HG02642 (cell line): ENCODE results near the gene CCDC71.
A peak's percentile ranks its signal among the peaks of the same experiment; 100 is the strongest.

Experiments
- ATAC-seq: cut with Tn5 transposase; IDR thresholded peaks from one replicate; pipeline ENCODE4 v1.9.1; 2021; ENCODE audit warnings: mild to moderate bottlenecking; ENCODE audit not compliant: unreplicated experiment, poor library complexity

Gene CCDC71

DNA sequence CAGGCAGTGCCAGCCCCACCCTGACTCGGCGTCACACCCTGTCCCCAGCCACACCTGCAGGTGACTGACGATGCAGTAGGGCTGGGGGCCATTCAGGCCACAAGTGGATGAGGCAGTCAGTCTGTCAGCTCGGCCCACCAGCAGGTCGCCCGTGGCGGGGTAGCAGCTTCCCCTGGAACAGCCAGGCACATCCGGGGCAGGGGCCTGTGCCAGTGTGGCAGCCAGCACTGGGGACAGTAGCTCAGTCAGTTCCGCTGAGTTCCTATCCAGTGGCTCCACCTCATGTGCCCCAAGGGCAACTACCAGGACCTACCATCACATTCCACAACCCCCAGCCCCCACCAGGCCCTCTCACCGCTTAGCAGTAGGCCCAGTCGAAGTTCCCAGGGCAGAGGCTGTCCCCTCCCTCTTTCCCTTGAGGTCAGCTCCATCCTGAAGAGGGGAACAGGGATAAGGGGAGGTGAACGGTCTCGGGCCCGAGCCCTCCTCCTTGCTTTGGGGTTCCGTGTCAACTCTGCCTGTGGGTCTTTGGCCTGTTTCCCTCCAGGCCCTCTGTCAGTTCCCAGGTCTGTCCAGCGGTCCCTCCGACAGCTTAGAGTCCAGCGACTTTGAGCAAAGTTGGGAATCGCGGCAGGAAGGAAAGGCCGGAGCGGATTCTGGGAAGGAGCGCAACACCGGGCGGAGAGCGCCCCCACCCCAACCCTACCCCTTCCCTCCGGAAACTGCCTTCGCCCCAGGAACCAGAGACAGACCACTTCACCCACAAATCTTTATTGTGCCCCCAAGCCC is 33.5 kb downstream of the CCDC71 start, which contains the start of gene LAMB2:
TSS of gene LAMB2 (minus strand) at position 614 of the 789 bp plus-strand sequence. CDS start at position 431, 183 bp downstream.
- ATAC-seq, result no peak

DNA sequence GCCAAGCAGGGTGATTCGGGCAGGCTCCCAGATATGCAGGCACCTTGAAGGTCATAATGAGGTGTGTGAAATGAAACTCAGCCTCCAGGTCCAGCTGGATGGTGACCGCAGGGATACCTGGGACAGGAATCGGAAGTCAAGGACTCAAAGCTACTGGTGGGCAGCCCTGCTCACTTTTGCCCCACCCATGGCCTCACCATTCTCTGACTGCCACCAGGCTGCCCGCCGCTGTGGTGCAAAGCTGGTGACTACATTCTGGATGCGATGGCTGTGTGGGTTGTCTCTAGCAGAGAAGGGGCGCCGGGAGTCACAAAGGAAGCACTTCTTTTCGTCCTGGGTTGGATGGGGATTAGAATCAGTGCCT is 34.1 kb downstream of the CCDC71 start:
- ATAC-seq, result no peak

DNA sequence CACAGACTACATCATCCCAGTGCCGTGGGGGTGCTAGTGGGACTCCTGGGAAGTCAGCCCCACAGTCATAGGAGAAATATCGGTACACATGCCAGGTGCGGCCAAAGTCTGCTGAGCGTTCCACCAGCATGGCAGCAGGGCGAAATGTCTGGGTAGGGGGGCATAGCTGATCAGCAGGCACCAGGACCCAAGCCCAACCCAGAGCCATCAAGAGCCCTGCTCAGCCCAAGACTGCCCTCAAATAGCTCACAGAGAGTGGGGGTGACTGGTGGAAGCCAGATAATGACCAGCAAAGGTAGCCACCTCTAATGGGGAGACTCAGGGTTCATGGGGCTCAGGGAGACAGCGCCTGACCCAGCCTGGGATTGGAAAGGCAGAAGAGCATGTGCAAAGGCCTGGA is 34.6 kb downstream of the CCDC71 start:
- ATAC-seq, result no peak

DNA sequence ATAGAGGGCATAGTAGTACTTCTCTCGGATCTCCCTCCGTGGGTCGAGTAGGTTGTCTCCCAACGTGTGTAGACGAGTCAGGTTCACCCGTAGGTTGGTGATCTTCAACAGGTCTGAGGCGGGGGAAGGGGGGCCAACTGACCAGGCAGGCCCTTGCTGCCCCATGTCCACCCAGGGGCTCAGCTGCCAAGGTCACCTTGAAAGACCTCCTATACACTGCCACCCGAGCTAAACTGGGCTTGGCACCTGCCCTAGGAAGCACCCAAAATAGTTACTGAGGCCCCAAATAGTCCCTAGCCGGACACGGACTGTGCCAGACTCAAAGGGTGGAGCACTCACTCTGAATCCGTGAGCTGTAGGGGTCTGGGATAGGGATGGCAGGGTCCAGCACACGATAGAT is 35.1 kb downstream of the CCDC71 start:
- no peak for ATAC-seq

DNA sequence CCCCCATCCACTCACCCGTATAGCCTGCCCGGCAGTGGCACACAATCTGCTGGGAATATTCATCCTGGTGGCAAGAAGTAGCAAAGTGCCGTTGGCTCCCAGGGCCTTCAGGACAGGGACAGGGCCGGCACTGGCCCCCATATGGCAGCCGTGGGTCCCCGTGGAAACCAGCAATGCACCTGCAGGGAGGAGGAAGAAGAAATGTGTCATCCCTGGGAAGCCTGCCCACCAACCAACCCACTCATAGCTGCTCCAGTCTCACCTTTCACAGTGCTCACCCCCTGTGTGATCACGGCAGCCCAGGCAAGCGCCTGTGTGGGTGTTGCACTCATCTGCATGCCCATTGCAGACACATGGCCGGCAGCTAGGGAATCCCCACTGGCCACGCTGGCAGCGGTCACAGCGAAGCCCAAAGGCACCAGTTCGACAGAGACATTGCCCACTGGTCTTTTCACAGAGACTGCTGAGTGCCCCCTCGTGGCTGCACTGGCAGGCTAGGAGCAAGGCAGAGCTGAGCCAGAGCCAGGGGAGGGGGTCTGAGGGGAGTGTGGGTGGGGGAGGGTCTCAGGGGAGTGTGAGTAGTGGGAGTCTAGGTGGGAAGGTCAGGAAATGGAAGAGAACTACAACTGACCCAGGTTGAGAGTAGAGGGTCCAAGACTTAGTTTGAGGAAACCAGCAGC is 41.0 kb downstream of the CCDC71 start:
- ATAC-seq, result no peak

DNA sequence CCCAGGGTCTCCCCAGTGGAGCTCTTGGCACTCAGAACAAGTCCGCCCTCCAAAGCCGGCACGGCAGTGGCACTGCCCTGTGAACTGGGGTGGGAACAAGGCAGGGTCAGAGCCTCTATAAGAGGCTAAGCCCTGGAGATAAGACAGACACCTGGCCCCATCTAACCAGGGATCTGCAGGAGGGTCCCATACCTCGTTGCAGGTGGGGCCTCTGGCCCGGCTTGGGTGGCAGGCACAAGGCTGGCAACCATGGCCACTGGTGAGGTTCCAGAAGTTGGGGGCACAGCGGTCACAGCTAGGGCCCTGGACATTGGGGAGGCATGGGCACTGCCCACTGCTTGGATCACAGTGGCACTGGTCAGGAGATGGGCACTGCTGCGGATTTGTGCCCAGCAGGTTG is 41.9 kb downstream of the CCDC71 start:
- no peak for ATAC-seq

DNA sequence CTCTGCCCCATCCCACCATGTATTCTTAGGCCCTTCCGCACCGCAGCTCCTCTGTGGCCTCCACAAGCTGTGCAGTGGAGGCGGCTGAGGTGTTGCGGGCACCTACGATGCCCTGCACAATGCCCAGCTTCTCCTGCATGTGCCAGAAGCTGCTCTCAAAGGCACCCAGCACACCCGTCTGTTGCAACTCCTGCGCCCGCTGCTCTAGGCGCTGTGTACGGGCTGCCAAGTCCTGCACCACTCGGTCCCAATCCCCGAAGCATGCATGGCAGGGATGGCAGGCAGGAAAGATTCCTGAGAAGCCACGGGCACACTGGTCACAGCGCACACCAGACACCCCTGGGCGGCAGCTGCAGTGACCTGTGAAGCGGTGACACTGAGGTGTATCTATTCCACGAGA is 42.4 kb downstream of the CCDC71 start:
- ATAC-seq, result no peak

DNA sequence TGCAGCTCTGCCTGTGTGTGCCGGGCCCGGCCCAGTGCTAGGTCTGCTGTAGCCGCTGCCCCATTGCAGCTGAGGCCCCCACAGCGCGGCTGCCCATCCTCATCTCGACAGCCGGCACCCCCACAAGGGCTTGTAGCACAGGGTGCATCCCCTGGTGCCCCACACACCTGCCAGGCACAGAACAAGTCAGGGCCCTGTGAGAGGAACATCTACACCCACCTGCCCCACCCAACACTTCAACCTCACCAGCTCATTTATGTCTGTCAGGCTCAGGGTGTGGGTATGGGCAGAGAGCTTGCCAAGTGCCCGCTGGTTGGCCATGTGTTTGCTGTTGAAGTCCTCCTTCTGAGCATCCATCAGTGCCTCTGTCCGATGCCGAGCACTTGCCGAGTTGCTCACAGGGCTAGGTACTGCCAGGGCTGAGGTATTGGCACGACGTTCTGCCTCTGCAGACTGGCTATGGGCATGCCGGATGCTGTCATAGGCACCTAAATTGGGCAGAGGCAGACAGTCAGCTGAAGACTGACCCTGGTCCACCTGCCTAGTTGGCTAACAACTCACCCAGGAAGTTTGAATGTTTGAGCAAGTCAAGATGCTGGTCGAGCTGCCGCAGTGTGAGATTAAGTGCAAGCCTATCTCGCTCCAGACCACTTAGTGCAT is 43.1 kb downstream of the CCDC71 start:
- no peak for ATAC-seq

DNA sequence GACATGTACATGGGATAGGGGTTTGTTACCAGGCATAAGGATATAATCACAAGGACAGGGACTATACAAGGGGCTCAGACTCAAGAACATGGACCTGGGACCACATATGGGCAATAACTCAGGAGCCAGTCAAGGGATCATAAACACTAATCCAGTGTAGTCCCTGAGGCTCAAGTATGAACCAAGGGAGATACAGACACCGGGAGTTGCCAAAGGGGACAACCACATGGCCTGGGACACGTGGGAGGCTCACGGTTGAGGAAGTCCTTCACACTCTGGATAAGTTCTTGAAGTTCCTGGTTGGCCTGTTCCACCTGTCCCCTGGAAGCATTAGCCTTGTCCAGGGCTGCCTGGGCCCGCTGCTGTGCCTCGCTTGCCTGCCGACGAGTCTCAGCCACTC is 43.7 kb downstream of the CCDC71 start:
- no peak for ATAC-seq

DNA sequence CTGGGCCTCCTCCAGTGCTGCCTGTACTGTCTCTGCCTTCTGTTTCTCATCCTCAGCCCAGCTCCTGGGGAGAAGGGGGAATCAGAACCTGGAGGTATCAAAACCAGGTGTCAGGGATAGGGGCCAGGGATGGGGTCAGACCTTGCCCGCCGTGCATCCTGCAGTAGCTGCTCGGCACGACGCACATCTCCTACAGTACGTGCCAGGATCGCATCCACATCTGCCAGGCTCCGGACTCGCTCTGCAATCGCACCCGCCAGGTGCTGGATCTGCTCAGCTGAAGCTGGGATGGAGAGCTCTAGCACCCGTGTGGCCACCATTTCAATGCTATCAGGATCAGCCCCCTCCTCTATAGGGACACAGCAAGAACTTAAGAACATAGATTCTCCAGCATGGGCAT is 44.1 kb downstream of the CCDC71 start:
- ATAC-seq, result no peak

DNA sequence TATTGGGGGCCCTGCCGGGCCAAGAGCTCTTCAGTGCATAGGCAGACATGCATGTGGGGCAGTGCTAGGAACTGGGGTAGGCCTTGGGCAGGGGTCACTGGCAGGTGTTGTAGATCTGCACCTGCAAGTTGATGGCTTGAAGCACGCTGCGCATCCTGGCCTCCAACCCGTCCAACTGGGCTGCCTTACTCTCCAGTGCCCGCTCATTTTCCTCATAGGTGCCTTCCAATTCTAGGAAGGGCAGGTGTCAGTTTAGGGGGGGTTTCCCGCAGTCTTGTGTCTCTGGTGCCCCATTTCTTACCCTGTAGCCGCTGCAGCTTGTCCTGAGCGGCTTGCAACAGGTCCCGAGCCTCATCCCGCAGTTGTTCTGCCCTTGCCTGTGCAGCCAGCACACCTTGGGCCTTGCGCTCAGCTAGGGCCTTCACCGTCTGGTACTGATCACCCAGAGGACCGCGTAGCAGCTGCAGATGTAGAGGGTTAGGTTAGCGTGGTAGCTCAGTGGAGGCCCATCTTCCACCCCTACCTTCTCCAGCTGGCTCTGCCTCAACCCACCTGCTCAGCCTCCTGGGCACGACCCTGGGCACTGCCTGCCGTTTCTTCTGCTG is 44.9 kb downstream of the CCDC71 start:
- ATAC-seq, result no peak

DNA sequence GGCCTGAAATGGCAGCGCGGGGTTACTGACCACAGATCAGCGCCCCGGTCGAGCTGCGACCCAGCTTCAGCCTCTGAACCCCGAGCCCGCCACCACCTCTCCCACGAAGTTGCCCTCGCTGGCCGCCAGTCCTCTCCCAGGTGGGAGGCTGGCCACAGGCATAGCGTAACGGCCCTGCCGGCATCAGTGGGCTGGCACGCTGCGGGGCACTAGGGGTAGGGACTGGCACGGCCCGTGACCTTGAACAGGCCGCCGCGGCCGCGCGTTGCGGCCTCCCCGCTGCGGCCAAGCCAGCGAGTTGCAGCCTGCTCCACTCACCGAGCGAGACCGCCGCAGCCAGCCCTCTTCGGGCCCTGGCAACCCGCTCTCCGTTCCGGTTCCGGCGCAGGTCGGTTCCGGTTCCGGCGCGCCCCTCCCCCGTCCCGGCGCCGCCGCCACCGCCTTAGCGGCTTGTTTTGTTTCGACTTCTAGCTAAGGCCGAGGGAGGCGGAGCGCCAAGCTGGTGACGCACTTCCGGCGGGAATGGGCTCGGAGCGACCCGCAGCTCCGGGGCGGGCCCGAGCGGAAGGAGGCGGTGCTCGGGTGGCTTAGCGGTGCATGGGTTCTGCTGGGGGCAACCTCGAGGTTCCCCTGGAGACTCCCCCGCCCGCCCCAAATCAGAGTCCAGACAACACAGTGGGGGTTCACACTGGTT is 45.5 kb downstream of the CCDC71 start, which contains the start of gene USP19:
TSS of gene USP19 (minus strand) at position 386 of the 694 bp plus-strand sequence. CDS start 1,678 bp downstream, outside the sequence.
- peak; percentile 83 for ATAC-seq

DNA sequence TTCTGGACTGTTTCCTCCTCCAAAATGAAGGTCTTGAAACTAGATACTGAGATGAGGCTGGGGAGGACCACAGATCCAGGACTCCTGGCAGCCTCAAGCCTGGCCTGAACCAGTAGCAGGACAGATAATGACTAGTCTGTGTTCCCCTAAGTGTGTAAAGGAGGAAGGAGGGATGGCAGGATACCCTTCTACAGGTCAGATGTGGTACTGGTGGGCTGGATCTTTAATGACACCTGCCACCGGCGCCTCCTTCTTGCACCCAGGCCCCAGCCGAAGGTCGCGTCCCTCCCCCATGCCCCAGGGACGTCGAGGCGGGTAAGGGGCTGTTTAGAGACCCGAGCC is 46.1 kb downstream of the CCDC71 start:
- ATAC-seq, result no peak

DNA sequence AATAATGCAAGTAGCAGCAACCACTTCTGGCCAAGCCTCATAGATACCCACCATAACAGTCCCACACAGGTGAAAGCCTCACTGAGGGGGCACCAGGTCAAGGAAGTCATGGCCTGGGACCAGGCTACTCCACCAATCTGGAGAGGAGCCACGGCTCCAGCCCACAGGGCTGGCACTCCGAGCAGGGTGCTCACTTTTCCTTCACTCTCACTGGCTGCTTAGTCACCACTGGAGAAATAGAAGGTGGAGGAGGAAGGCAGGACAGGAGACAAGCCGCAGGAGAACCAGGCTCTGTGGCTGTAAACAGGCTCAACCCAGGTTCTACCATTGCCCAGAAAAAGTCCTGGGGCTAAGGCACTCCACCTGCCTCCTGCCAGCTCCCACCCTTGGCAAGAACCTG is 46.7 kb downstream of the CCDC71 start:
- no peak for ATAC-seq

DNA sequence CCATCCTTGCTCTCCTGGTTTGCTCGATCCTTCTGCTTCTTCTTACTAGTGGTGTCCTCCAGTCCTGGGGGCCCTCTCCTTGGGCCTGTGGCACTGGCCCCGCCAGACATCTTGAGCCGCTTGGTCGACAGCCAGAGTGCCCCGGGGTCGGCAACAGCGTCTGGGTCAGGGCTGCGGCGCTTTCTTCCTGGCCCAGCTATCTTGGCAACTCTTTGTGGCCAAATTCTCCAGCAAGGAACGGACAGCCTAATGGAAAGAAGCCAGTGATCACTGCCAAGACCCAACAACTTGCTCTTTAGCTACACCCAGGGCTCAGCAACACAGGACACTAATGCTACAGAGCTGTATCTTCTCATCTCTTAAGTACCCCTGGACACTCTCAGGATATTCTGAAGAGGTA is 47.1 kb downstream of the CCDC71 start:
- ATAC-seq, result no peak
